ENCODE data around the gene LILRB2. TPM values are rescaled to one million over a fixed set of nuclear protein-coding genes. Genes with fewer than 3 reads are reported as not detected.
A peak's percentile ranks its signal among the peaks of the same experiment; 100 is the strongest.
"Not testable (repeated sequence)": the region's sequence is repeated elsewhere in the genome, so short reads cannot be mapped to it uniquely, and the experiment has no call there.

LILRB2 gene
- total RNA-seq, 1 donor from 2014 or later, result not detected

DNA sequence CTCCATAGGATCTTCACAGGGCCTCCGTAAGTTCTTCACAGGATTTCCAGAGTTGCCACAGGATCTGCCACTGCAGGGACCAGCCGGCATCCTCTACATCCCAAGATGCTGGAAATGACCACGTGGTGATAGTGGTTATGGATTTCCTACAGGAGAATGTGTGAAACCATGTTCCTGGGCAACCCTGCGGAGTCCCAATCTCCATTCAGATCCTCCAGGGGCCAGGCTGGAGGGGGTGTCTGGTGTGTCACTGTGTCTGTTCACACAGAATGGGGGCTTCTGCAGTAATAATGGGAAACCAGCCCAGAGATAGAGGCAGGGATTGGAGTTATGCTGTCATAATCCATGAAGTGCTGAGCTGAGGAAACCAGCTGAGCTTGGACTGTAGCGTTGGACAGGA lies 47.0 kb downstream of the LILRB2 start:
- Histone ChIP-seq H3K4me3 (ENCODE audit: low read depth, low read length) (no peak overlapping the region), H3K27me3 (ENCODE audit: control insufficient read depth, insufficient read depth, low read length) (no peaks in the 10 kb centered on the region), H3K36me3 (ENCODE audit: control insufficient read depth, insufficient read depth, low read length) (no peaks in the 10 kb centered on the region)
- no peak for TF ChIP-seq CTCF (IDR thresholded peaks at IDR 0.05; ENCODE audit: insufficient read depth, low read length, severe bottlenecking)
- FAIRE-seq (no peak), DNase-seq (ENCODE audit: low read depth) (no peak)

GRCh38 chr19:54231077-54231931 lies 49.6 kb downstream of the LILRB2 start:
- DNase-seq (ENCODE audit: low read depth) (peak; percentile 44), FAIRE-seq (no peak)
- H3K27me3 ChIP-seq (ENCODE audit: control insufficient read depth, insufficient read depth, low read length), result no peaks in the 10 kb centered on the region
- H3K36me3 ChIP-seq (ENCODE audit: control insufficient read depth, insufficient read depth, low read length), result no peaks in the 10 kb centered on the region
- no peak overlapping the region for H3K4me3 ChIP-seq (ENCODE audit: low read depth, low read length)
- peak; percentile 96 for TF ChIP-seq CTCF (IDR thresholded peaks at IDR 0.05; ENCODE audit: insufficient read depth, low read length, severe bottlenecking)

GRCh38 chr19:54230031-54230430 lies 50.9 kb downstream of the LILRB2 start:
- H3K27me3 ChIP-seq (ENCODE audit: control insufficient read depth, insufficient read depth, low read length), result no peaks in the 10 kb centered on the region
- H3K4me3 ChIP-seq (ENCODE audit: low read depth, low read length), result no peak overlapping the region
- H3K36me3 ChIP-seq (ENCODE audit: control insufficient read depth, insufficient read depth, low read length), result no peaks in the 10 kb centered on the region
- DNase-seq (ENCODE audit: low read depth) (no peak), FAIRE-seq (no peak)
- no peak for TF ChIP-seq CTCF (IDR thresholded peaks at IDR 0.05; ENCODE audit: insufficient read depth, low read length, severe bottlenecking)

DNA sequence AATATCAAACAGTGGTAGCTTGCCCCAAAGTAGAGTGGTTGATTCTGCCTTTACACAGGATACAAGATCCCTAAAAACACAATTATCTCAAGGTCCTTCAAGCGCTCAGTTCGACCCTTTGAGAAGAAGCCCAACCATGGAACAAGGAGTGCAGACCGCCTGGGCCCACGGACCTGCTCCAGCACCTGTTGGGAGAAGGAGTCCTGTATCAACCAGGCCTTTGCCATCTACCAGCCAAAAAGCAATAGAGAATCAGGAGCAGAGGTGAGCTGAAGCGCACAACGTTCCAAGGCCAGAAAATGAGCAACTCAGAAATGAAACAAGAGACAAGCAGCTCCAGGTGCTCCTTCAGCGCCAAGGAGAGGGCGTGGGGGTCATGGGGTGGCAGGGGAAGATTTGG lies 51.8 kb downstream of the LILRB2 start:
- no peaks in the 10 kb centered on the region for H3K27me3 ChIP-seq (ENCODE audit: control insufficient read depth, insufficient read depth, low read length)
- no peak for DNase-seq (ENCODE audit: low read depth)
- TF ChIP-seq CTCF (IDR thresholded peaks at IDR 0.05; ENCODE audit: insufficient read depth, low read length, severe bottlenecking), result no peak
- FAIRE-seq, result no peak
- H3K36me3 ChIP-seq (ENCODE audit: control insufficient read depth, insufficient read depth, low read length), result no peaks in the 10 kb centered on the region
- no peak overlapping the region for H3K4me3 ChIP-seq (ENCODE audit: low read depth, low read length)

DNA sequence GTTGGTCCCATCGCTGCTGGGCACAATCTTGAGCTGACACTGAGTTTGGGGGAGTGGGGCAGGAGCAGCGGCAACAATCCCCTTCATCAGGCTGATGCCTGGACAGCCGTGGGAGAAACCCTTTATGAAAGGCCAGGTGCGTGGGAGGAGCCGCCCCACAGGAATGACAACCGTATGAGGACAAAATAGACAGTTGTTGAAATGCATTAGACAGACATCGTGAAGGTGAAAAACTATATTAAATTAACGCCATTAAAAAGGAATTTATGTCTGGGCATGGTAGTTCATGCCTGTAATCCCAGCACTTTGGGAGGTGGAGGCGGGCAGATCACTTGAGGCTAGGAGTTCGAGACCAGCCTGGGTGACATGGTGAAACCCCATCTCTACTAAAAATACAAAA lies 56.3 kb downstream of the LILRB2 start:
- H3K4me3 ChIP-seq (ENCODE audit: low read depth, low read length); H3K36me3 ChIP-seq (ENCODE audit: control insufficient read depth, insufficient read depth, low read length); FAIRE-seq; DNase-seq (ENCODE audit: low read depth); H3K27me3 ChIP-seq (ENCODE audit: control insufficient read depth, insufficient read depth, low read length): not testable (repeated sequence)

DNA sequence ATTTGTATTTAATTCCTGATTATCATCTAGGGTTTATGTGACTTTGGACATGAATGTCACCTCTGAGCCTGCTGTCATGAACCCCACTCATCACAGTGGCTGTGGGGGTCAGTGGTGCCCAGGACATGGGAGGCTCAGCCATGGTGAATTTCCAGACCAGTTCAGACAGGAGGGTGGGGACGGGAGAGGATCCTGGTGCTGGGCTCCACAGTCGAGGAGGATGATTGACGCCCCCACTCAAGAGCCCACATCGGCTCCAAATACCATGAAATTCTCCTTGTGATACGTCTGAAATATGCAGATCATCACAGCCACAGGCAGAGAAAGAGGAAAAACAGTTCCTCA lies 57.0 kb downstream of the LILRB2 start:
- DNase-seq (ENCODE audit: low read depth); FAIRE-seq; H3K36me3 ChIP-seq (ENCODE audit: control insufficient read depth, insufficient read depth, low read length); H3K4me3 ChIP-seq (ENCODE audit: low read depth, low read length); H3K27me3 ChIP-seq (ENCODE audit: control insufficient read depth, insufficient read depth, low read length): not testable (repeated sequence)

Other genes with a start within 250 kb of the LILRB2 start
- not detected in 2 replicates for gene VSTM1, start 217.2 kb downstream of the LILRB2 start, total RNA-seq
- gene TARM1, start 199.7 kb downstream of the LILRB2 start, total RNA-seq, result not detected in 2 replicates
- 0.64 and 0.79 TPM in 2 replicates for gene OSCAR, start 180.3 kb downstream of the LILRB2 start, total RNA-seq
- 6.1 and 16.0 TPM in 2 replicates for gene NDUFA3, start 178.3 kb downstream of the LILRB2 start, total RNA-seq
- gene TFPT, start 165.5 kb downstream of the LILRB2 start, total RNA-seq, result 6.1 and 11.3 TPM in 2 replicates
- 37.8 and 47.1 TPM in 2 replicates for gene PRPF31, start 165.4 kb downstream of the LILRB2 start, total RNA-seq
- 6.1 and 11.4 TPM in 2 replicates for gene CNOT3, start 143.3 kb downstream of the LILRB2 start, total RNA-seq
- 9.7 and 13.4 TPM in 2 replicates for gene LENG1, start 121.4 kb downstream of the LILRB2 start, total RNA-seq
- gene TMC4, start 108.0 kb downstream of the LILRB2 start, total RNA-seq, result 23.2 and 25.0 TPM in 2 replicates
- gene MBOAT7, start 91.5 kb downstream of the LILRB2 start, total RNA-seq, result 6.8 and 10.6 TPM in 2 replicates
- 47.9 and 50.2 TPM in 2 replicates for gene TSEN34, start 89.8 kb downstream of the LILRB2 start, total RNA-seq
- gene RPS9, start 80.3 kb downstream of the LILRB2 start, total RNA-seq, result 2,761 and 3,132 TPM in 2 replicates
- not detected in 2 replicates for gene LILRB3, start 58.1 kb downstream of the LILRB2 start, total RNA-seq
- not detected in 2 replicates for gene LILRA6, start 38.3 kb downstream of the LILRB2 start, total RNA-seq
- gene LILRB5, start 23.8 kb downstream of the LILRB2 start, total RNA-seq, result not detected in 2 replicates
- not detected in 2 replicates for gene LILRA5, start 32.1 kb upstream of the LILRB2 start, total RNA-seq
- not detected in 2 replicates for gene LILRA4, start 58.1 kb upstream of the LILRB2 start, total RNA-seq
- gene LAIR1, start 83.8 kb upstream of the LILRB2 start, total RNA-seq, result not detected in 2 replicates
- gene TTYH1, start 134.4 kb upstream of the LILRB2 start, total RNA-seq, result 0.26 TPM in 1 of 2 replicates, not detected in the other
- 26.3 and 37.8 TPM in 2 replicates for gene LENG8, start 168.1 kb upstream of the LILRB2 start, total RNA-seq
- gene LENG9, start 182.7 kb upstream of the LILRB2 start, total RNA-seq, result 6.5 and 15.0 TPM in 2 replicates
- 18.2 and 20.4 TPM in 2 replicates for gene CDC42EP5, start 192.2 kb upstream of the LILRB2 start, total RNA-seq
- not detected in 2 replicates for gene LAIR2, start 221.7 kb upstream of the LILRB2 start, total RNA-seq